AG04450 (cell line): ENCODE measurements around the gene ATF6B. TPM values are rescaled to one million over a fixed set of nuclear protein-coding genes. Genes with fewer than 3 reads are reported as not detected.

Experiments
- CTCF ChIA-PET: fragments of 300-600, 350-600 bp; formaldehyde crosslinking; extraction: SDS; loops from one replicate; lab custom pipeline; 2022; ENCODE audit warnings: antibody characterized with exemption, inconsistent platforms; lab: Charles Lee
- POLR2A ChIA-PET: fragments of 350-600 bp; formaldehyde crosslinking; extraction: SDS; loops from one replicate; lab custom pipeline; 2021; ENCODE audit warnings: antibody characterized with exemption, inconsistent platforms; lab: Yijun Ruan, JAX
- DNase-seq: peaks from one replicate; pipeline ENCODE4 v3.0.0-alpha.2; 2011; ENCODE audit warnings: low read depth, low spot score
- H3K27ac ChIP-seq: one replicate; pipeline ENCODE4 v1.5.1; 2012; ENCODE audit warnings: low read depth, low read length, control low read depth
- H3K27me3 ChIP-seq: one replicate; pipeline ENCODE4 v1.6.0; 2012; ENCODE audit warnings: low read length; ENCODE audit not compliant: control insufficient read depth, insufficient read depth
- H3K4me3 ChIP-seq: 2 replicates; pipeline ENCODE4 v1.5.1; 2011; ENCODE audit warnings: mild to moderate bottlenecking, low read depth, low read length, control low read depth
- H3K9me3 ChIP-seq: 2 replicates; pipeline ENCODE4 v1.5.1; 2012; ENCODE audit warnings: low read length; ENCODE audit not compliant: control insufficient read depth, insufficient read depth
- CTCF ChIP-seq: IDR thresholded peaks from 2 replicates; pipeline ENCODE4 v1.5.1; 2011; ENCODE audit warnings: low read depth, low read length, control low read depth, inconsistent platforms
- polyA plus RNA-seq: library from polyadenylated mRNA; depleted of rRNA; stranded (reverse); fragments of >200 nt; gene quantifications from 2 replicates; pipeline ENCODE4 v1.2.3, GENCODE V29; 2011

ATF6B gene
- polyA plus RNA-seq, 1 experiment: 39.2 TPM

DNA sequence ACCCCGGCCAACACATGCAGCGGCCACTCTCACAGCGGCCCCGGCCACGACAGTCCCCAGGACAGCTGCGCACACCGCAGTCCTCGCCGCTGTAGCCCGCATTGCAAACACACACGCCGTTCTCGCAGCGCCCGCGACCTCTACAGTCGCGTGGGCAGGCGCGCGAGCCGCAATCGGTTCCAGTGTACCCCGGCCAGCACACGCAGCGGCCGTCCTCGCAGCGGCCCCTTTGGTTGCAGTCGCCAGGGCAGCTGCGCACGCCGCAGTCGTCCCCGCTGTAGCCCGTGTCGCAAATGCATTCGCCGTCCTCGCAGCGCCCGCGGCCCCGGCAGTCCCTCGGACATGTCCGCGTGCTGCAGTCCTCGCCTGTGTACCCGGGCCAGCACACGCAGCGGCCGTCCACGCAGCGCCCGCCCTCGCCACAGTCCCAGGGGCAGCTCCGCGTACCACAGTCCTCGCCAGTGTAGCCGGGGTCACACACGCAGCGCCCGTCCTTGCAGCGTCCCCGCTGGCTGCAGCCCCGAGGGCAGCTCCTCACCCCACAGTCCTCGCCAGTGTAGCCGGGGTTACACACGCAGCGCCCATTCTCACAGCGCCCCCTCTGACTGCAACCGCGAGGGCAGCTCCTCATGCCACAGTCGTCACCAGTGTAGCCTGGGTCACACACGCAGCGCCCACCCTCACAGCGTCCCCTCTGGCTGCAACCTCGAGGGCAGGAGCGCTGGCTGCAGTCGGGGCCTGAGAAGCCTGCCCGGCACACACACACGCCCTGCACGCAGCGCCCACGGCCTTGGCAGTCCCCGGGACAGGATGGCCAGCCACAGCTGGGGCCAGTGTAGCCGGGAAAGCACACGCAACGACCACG, 31.4 kb downstream of the ATF6B start:
- H3K9me3 ChIP-seq: no peaks in the 10 kb centered on the region; the same call in 1 of the 2 replicates
- ChIA-PET POLR2A (no interaction called here), CTCF (no interaction called here)
- 0 out of 2 replicates have a peak, but pooled peaks have one; percentile 3 for TF ChIP-seq CTCF
- H3K27ac ChIP-seq: no peak overlapping the region
- no peak for DNase-seq
- H3K4me3 ChIP-seq: no peak overlapping the region
- peaks cover 56% of the 10 kb centered on the region for H3K27me3 ChIP-seq

GRCh38 chr6:32096087-32096393, 32.0 kb downstream of the ATF6B start:
- POLR2A ChIA-PET: no interaction called here
- Histone ChIP-seq H3K27ac (no peak overlapping the region), H3K9me3 (no peaks in the 10 kb centered on the region; the same call in 1 of the 2 replicates), H3K27me3 (peaks cover 57% of the 10 kb centered on the region), H3K4me3 (no peak overlapping the region)
- CTCF ChIA-PET: no interaction called here
- TF ChIP-seq CTCF: no peak
- DNase-seq: no peak

GRCh38 chr6:32095338-32096086, 32.5 kb downstream of the ATF6B start:
- ChIA-PET POLR2A (no interaction called here), CTCF (interaction anchor here (2.9 kb wide), 1 partner anchor 23 kb away, joined by 11 read pairs; no protein-coding TSS in a partner anchor)

GRCh38 chr6:32092760-32093497, 35.1 kb downstream of the ATF6B start:
- peak; percentile 74 for DNase-seq
- peak overlapping the region; percentile 80 for H3K27ac ChIP-seq
- TF ChIP-seq CTCF: no peak
- CTCF ChIA-PET: interaction anchor here (0.7 to 2.9 kb wide), 4 partner anchors 10 to 262 kb away, joined by 3 to 11 read pairs (median 3); no protein-coding TSS in a partner anchor
- POLR2A ChIA-PET: interaction anchor here (0.5 to 1.9 kb wide), 13 partner anchors 10 to 879 kb away, joined by 3 to 16 read pairs (median 4); partner anchors contain the start of genes ATF6B and TNXB
- H3K27me3 ChIP-seq: peaks cover 69% of the 10 kb centered on the region
- H3K9me3 ChIP-seq: no peaks in the 10 kb centered on the region; the same call in 1 of the 2 replicates
- no peak overlapping the region for H3K4me3 ChIP-seq

More at GRCh38 chr6:32095338-32096086, 32.5 kb downstream of the ATF6B start:
- TF ChIP-seq CTCF: 0 out of 2 replicates have a peak, but pooled peaks have one; percentile 12
- Histone ChIP-seq H3K27me3 (peaks cover 61% of the 10 kb centered on the region), H3K4me3 (no peak overlapping the region), H3K9me3 (no peaks in the 10 kb centered on the region; the same call in 1 of the 2 replicates), H3K27ac (no peak overlapping the region)
- no peak for DNase-seq
